K562 (cell line): ENCODE data around the gene CSTA. TPM values are rescaled to one million over a fixed set of nuclear protein-coding genes. Genes with fewer than 3 reads are reported as not detected.

Source experiments
- BRD4 ChIP-seq: fragments of 200-600 bp; sonication (generic); IDR thresholded peaks from 2 replicates; pipeline ENCODE4 v1.6.1; 2017; ENCODE audit warnings: inconsistent platforms
- CHD1 ChIP-seq: fragments of 200-600 bp; sonication (generic); IDR thresholded peaks from one replicate; pipeline ENCODE4 v1.6.1; 2012; ENCODE audit warnings: mild to moderate bottlenecking, moderate library complexity, low read length, inconsistent platforms
- CREBBP ChIP-seq: IDR thresholded peaks from one replicate; pipeline ENCODE4 v1.6.1; 2012; ENCODE audit warnings: low read depth, mild to moderate bottlenecking, control low read depth, inconsistent platforms, low read length
- CSDE1 ChIP-seq, 2 experiments: fragments of 450-650 bp; IDR thresholded peaks; 2 replicates each; pipeline ENCODE4 v1.6.1; 2016; ENCODE audit warnings: mild to moderate bottlenecking in 1 of 2
- GATAD2B ChIP-seq: fragments of 450-650 bp; IDR thresholded peaks from 2 replicates; pipeline ENCODE4 v1.6.1; 2017; ENCODE audit warnings: mild to moderate bottlenecking, borderline replicate concordance
- HDAC2 ChIP-seq: fragments of 450-650 bp; IDR thresholded peaks from 2 replicates; pipeline ENCODE4 v1.6.1; 2016; ENCODE audit warnings: mild to moderate bottlenecking
- HNRNPH1 ChIP-seq: fragments of 200-400 bp; formaldehyde crosslinking; optimal IDR thresholded peaks from 2 replicates; pipeline ENCODE3; 2017; ENCODE audit warnings: low read depth, mild to moderate bottlenecking, low read length, moderate library complexity
- KAT7 ChIP-seq: sonication (generic); formaldehyde crosslinking; IDR thresholded peaks from 2 replicates; pipeline ENCODE4 v1.8.0; 2022; ENCODE audit warnings: missing genetic modification reagents, mild to moderate bottlenecking, borderline replicate concordance
- LEF1 ChIP-seq: fragments of 450-650 bp; IDR thresholded peaks from 2 replicates; pipeline ENCODE4 v1.6.1; 2016; ENCODE audit warnings: mild to moderate bottlenecking
- MAFK ChIP-seq: IDR thresholded peaks from 2 replicates; pipeline ENCODE4 v1.6.1; 2011; ENCODE audit warnings: low read length, improper control_type of control experiment
- MTA2 ChIP-seq: fragments of 450-650 bp; IDR thresholded peaks from 2 replicates; pipeline ENCODE4 v1.6.1; 2016; ENCODE audit warnings: low read depth
- NCOA2 ChIP-seq, 2 experiments: fragments of 450-650 bp; IDR thresholded peaks; 2 replicates each; pipeline ENCODE4 v1.6.1; 2018; ENCODE audit warnings: mild to moderate bottlenecking in 2 of 2, moderate library complexity in 1 of 2; ENCODE audit not compliant: partially characterized antibody in 2 of 2
- POLR2G ChIP-seq: fragments of 200-400 bp; formaldehyde crosslinking; IDR thresholded peaks from 2 replicates; pipeline ENCODE4 v1.6.1; 2017; ENCODE audit warnings: low read depth, mild to moderate bottlenecking, antibody characterized with exemption, low read length, moderate library complexity
- TBP ChIP-seq: optimal IDR thresholded peaks from 2 replicates; pipeline ENCODE3; 2011; ENCODE audit warnings: low read depth, low read length, improper control_type of control experiment
- WHSC1 ChIP-seq: IDR thresholded peaks from one replicate; pipeline ENCODE4 v1.6.1; 2012; ENCODE audit warnings: low read length, control low read depth, inconsistent platforms
- ZFX ChIP-seq: sonication (generic); formaldehyde crosslinking; IDR thresholded peaks from 2 replicates; pipeline ENCODE4 v1.8.0; 2022; ENCODE audit warnings: mild to moderate bottlenecking, missing genetic modification reagents, moderate library complexity
- ZNF696 ChIP-seq: fragments of 250-450 bp; sonication (Bioruptor Pico); conservative IDR thresholded peaks from 2 replicates; pipeline ENCODE4 v1.4.0; 2020; ENCODE audit warnings: mild to moderate bottlenecking, moderate library complexity
- ZNF75A ChIP-seq: fragments of 450-650 bp; formaldehyde crosslinking; IDR thresholded peaks from 2 replicates; pipeline ENCODE4 v1.4.0; 2020; ENCODE audit warnings: mild to moderate bottlenecking
- polyA plus RNA-seq, 8 experiments: library from polyadenylated mRNA; depleted of rRNA in 4 of 8; stranded (reverse) in 5 of 8; unstranded in 3 of 8; fragments of >200 nt; fragmentation: Nextera tagmentation in 2 of 8; fragmentation: Illumina TruSeq in 1 of 8; extraction: Ambion mirVana in 2 of 8; extraction: Trizol in 1 of 8; gene quantifications; 2 replicates each; pipeline versions ENCODE4 v1.2.1 to v1.2.3, GENCODE V29; 2011 to 2014; ENCODE audit warnings: inconsistent platforms in 1 of 8, missing spikeins in 1 of 8
- total RNA-seq, 7 experiments: library from RNA; depleted of rRNA in 6 of 7; stranded (reverse); fragments of >200 nt in 6 of 7; fragmentation: Illumina TruSeq in 2 of 7; extraction: Trizol in 2 of 7; gene quantifications; 2 replicates each; pipeline versions ENCODE4 v1.2.1 to v1.2.3, GENCODE V29; 2011 to 2021; ENCODE audit warnings: low replicate concordance in 1 of 7
- TF ChIP-seq, protein P1 (sequence below): fragments of 250-450 bp; sonication (Bioruptor Pico); IDR thresholded peaks from 2 replicates; pipeline ENCODE4 v1.4.0; 2020; ENCODE audit warnings: mild to moderate bottlenecking
- TF ChIP-seq, protein P2 (sequence below), 2 experiments: IDR thresholded peaks; 2 replicates each; pipeline ENCODE4 v1.6.1; 2012; ENCODE audit warnings: improper control_type of control experiment in 2 of 2, low read depth in 2 of 2, low read length in 2 of 2, borderline replicate concordance in 1 of 2
- TF ChIP-seq, protein P3 (sequence below): sonication (generic); formaldehyde crosslinking; IDR thresholded peaks from 2 replicates; pipeline ENCODE4 v1.8.0; 2022; ENCODE audit warnings: mild to moderate bottlenecking, low read depth, missing genetic modification reagents
- TF ChIP-seq, protein P4 (sequence below): IDR thresholded peaks from 2 replicates; pipeline ENCODE4 v1.6.1; 2016; ENCODE audit warnings: missing genetic modification characterization, missing compliant biosample characterization

Gene CSTA
- total and polyA plus RNA-seq, 9 of the 15 experiments (the other 6 are each of a cell fraction or from before 2014, with no cell fraction given): 0.11 to 3.1 (median 1.1) TPM

DNA sequence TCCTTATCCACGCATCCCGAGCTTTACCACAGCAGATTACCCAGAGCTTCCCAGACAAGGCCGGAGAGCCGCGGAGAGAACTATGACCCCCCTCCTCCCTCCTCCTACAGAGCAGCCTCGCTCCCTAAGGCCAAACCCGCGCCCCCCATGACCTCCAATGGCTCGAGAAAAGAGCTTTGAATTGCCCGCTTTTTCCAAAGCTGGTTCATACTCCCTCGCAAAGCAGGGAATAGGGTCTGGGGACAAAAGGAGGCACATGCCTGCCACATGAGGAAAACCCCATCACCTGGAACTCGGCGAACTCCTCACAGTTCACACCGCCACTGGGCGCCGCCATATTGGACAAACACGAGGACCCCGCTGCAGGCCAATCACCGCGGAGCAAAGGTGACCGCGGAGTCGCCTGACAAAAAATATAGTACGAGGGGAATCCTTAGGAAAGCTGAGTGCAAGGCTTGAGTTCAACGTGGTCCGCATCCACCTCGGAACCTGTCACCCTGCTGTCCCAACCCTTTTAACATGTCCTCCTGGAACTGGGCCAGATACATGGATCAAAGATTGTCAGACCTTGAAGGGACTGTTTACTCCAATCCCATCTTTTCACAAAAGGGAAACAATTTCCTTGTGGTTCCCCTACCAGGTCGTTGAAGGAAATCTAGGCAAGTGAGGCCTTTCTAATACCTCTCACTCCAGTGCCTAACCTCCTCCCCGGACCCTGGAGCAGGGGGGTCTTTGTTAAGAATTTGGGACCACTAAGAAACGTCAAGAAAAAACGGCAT is 58.0 kb downstream of the CSTA start, which contains the start of gene MIX23 (continued):
- TF ChIP-seq TBP: peak; percentile 80
- TF ChIP-seq, protein P1, sequence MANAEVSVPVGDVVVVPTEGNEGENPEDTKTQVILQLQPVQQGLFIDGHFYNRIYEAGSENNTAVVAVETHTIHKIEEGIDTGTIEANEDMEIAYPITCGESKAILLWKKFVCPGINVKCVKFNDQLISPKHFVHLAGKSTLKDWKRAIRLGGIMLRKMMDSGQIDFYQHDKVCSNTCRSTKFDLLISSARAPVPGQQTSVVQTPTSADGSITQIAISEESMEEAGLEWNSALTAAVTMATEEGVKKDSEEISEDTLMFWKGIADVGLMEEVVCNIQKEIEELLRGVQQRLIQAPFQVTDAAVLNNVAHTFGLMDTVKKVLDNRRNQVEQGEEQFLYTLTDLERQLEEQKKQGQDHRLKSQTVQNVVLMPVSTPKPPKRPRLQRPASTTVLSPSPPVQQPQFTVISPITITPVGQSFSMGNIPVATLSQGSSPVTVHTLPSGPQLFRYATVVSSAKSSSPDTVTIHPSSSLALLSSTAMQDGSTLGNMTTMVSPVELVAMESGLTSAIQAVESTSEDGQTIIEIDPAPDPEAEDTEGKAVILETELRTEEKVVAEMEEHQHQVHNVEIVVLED: no peak
- peak; percentile 75 for TF ChIP-seq ZFX (CRISPR knock-in tag)
- TF ChIP-seq, protein P2, sequence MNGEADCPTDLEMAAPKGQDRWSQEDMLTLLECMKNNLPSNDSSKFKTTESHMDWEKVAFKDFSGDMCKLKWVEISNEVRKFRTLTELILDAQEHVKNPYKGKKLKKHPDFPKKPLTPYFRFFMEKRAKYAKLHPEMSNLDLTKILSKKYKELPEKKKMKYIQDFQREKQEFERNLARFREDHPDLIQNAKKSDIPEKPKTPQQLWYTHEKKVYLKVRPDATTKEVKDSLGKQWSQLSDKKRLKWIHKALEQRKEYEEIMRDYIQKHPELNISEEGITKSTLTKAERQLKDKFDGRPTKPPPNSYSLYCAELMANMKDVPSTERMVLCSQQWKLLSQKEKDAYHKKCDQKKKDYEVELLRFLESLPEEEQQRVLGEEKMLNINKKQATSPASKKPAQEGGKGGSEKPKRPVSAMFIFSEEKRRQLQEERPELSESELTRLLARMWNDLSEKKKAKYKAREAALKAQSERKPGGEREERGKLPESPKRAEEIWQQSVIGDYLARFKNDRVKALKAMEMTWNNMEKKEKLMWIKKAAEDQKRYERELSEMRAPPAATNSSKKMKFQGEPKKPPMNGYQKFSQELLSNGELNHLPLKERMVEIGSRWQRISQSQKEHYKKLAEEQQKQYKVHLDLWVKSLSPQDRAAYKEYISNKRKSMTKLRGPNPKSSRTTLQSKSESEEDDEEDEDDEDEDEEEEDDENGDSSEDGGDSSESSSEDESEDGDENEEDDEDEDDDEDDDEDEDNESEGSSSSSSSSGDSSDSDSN (IDR thresholded peaks at IDR 0.05; ENCODE audit: borderline replicate concordance in 1 of 2, low read depth in 2 of 2, low read length in 2 of 2): no peak
- TF ChIP-seq, protein P3, sequence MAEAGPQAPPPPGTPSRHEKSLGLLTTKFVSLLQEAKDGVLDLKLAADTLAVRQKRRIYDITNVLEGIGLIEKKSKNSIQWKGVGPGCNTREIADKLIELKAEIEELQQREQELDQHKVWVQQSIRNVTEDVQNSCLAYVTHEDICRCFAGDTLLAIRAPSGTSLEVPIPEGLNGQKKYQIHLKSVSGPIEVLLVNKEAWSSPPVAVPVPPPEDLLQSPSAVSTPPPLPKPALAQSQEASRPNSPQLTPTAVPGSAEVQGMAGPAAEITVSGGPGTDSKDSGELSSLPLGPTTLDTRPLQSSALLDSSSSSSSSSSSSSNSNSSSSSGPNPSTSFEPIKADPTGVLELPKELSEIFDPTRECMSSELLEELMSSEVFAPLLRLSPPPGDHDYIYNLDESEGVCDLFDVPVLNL (CRISPR knock-in tag): no peak
- no peak for TF ChIP-seq LEF1
- peak; percentile 89 for TF ChIP-seq HDAC2
- TF ChIP-seq WHSC1: no peak
- no peak for TF ChIP-seq BRD4
- no peak for TF ChIP-seq HNRNPH1
- TF ChIP-seq POLR2G: peak; percentile 80
- TF ChIP-seq MTA2: no peak
- TF ChIP-seq, protein P4, sequence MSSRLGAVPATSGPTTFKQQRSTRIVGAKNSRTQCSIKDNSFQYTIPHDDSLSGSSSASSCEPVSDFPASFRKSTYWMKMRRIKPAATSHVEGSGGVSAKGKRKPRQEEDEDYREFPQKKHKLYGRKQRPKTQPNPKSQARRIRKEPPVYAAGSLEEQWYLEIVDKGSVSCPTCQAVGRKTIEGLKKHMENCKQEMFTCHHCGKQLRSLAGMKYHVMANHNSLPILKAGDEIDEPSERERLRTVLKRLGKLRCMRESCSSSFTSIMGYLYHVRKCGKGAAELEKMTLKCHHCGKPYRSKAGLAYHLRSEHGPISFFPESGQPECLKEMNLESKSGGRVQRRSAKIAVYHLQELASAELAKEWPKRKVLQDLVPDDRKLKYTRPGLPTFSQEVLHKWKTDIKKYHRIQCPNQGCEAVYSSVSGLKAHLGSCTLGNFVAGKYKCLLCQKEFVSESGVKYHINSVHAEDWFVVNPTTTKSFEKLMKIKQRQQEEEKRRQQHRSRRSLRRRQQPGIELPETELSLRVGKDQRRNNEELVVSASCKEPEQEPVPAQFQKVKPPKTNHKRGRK (tag): no peak
- no peak for TF ChIP-seq CHD1
- no peak for TF ChIP-seq ZNF696 (CRISPR knock-in tag)
- TF ChIP-seq CREBBP: no peak
- no peak for TF ChIP-seq GATAD2B
- TF ChIP-seq KAT7 (CRISPR knock-in tag): no peak
- TF ChIP-seq NCOA2 (IDR thresholded peaks at IDR 0.05; ENCODE audit: partially characterized antibody in 2 of 2): no peak
- TF ChIP-seq CSDE1 (IDR thresholded peaks at IDR 0.05): no peak
- no peak for TF ChIP-seq ZNF75A (CRISPR knock-in tag)
- TF ChIP-seq MAFK: no peak
